SK-N-SH (cell line): ENCODE measurements around the gene CREB3L1. TPM values are rescaled to one million over a fixed set of nuclear protein-coding genes. Genes with fewer than 3 reads are reported as not detected.
A peak's percentile ranks its signal among the peaks of the same experiment; 100 is the strongest.

ENCODE experiments used
- CTCF ChIA-PET: fragments of 300-600, 350-600 bp; formaldehyde crosslinking; extraction: SDS; loops from one replicate; lab custom pipeline; 2021; lab: Yijun Ruan, JAX
- POLR2A ChIA-PET: fragments of 350-600 bp; sonication (Branson Sonifier 250); formaldehyde crosslinking; extraction: SDS; loops from one replicate; lab custom pipeline; 2020; ENCODE audit warnings: antibody characterized with exemption, inconsistent platforms; lab: Yijun Ruan, JAX
- DNase-seq: peaks from one replicate; pipeline ENCODE4 v3.0.0; 2012
- H2AFZ ChIP-seq: fragments of 200-600 bp; sonication (generic); 2 replicates; pipeline ENCODE4 v1.8.1; 2016; ENCODE audit warnings: antibody characterized with exemption, mild to moderate bottlenecking, low read depth
- H3F3A ChIP-seq: fragments of 200-600 bp; sonication (generic); replicated peaks from 2 replicates; pipeline ENCODE3; 2016; ENCODE audit warnings: antibody characterized with exemption, mild to moderate bottlenecking; ENCODE audit not compliant: insufficient read depth
- H3K27ac ChIP-seq, 2 experiments: fragments of 200-500 bp in 1 of 2; fragments of 200-600 bp in 1 of 2; sonication (Bioruptor generic) in 1 of 2; sonication (generic), shearing (Covaris generic) in 1 of 2; 2 replicates each; pipeline versions ENCODE4 v1.5.1 to v1.6.1; 2014 to 2016; ENCODE audit warnings: low read depth in 2 of 2, inconsistent platforms in 1 of 2, low read length in 1 of 2, mild to moderate bottlenecking in 1 of 2, mixed read lengths in 1 of 2
- H3K27me3 ChIP-seq: fragments of 200-600 bp; sonication (generic), shearing (Covaris generic); 2 replicates; pipeline ENCODE4 v1.6.1; 2016; ENCODE audit warnings: mixed run types; ENCODE audit not compliant: insufficient read depth
- H3K36me3 ChIP-seq, 2 experiments: fragments of 200-500 bp in 1 of 2; fragments of 200-600 bp in 1 of 2; sonication (Bioruptor generic) in 1 of 2; sonication (generic) in 1 of 2; replicated peaks in 1 of 2; 2 replicates each; pipeline versions ENCODE3 to v1.5.1; 2014 to 2016; ENCODE audit warnings: low read length in 1 of 2, mild to moderate bottlenecking in 1 of 2; ENCODE audit not compliant: insufficient read depth in 2 of 2, control insufficient read depth in 1 of 2
- H3K4me1 ChIP-seq, 2 experiments: fragments of 200-500 bp in 1 of 2; fragments of 200-600 bp in 1 of 2; sonication (Bioruptor generic) in 1 of 2; sonication (generic), shearing (Covaris generic) in 1 of 2; 2 replicates each; pipeline versions ENCODE4 v1.5.1 to v1.6.1; 2014 to 2016; ENCODE audit warnings: low read depth in 1 of 2, low read length in 1 of 2, mixed run types in 1 of 2; ENCODE audit not compliant: insufficient read depth in 2 of 2, control insufficient read depth in 1 of 2
- H3K4me2 ChIP-seq: fragments of 200-600 bp; sonication (generic), shearing (Covaris generic); 2 replicates; pipeline ENCODE4 v1.6.1; 2017; ENCODE audit warnings: mixed run types
- H3K4me3 ChIP-seq, 2 experiments: fragments of 200-500 bp in 1 of 2; fragments of 200-600 bp in 1 of 2; sonication (Bioruptor generic) in 1 of 2; sonication (generic), shearing (Covaris generic) in 1 of 2; 2 replicates each; pipeline versions ENCODE4 v1.5.1 to v1.8.1; 2014 to 2016; ENCODE audit warnings: low read depth in 2 of 2, inconsistent platforms in 1 of 2, low read length in 1 of 2, mild to moderate bottlenecking in 1 of 2, mixed read lengths in 1 of 2, moderate library complexity in 1 of 2
- H3K79me2 ChIP-seq: fragments of 200-600 bp; sonication (generic); 2 replicates; pipeline ENCODE4 v1.8.1; 2017; ENCODE audit warnings: mild to moderate bottlenecking; ENCODE audit not compliant: insufficient read depth
- H3K9ac ChIP-seq: fragments of 200-600 bp; sonication (generic); 2 replicates; pipeline ENCODE4 v1.6.1; 2017; ENCODE audit warnings: mixed run types
- H3K9me2 ChIP-seq: fragments of 200-600 bp; sonication (generic); 2 replicates; pipeline ENCODE4 v1.6.1; 2017; ENCODE audit warnings: mixed run types
- H3K9me3 ChIP-seq: fragments of 200-600 bp; sonication (generic); 2 replicates; pipeline ENCODE4 v1.6.1; 2017; ENCODE audit warnings: mixed run types, mild to moderate bottlenecking, moderate library complexity
- H4K20me1 ChIP-seq: fragments of 200-600 bp; sonication (generic); 2 replicates; pipeline ENCODE4 v1.6.1; 2017; ENCODE audit warnings: mild to moderate bottlenecking, mixed run types; ENCODE audit not compliant: insufficient read depth
- CTCF ChIP-seq: fragments of 200-600 bp; sonication (generic); IDR thresholded peaks from 2 replicates; pipeline ENCODE4 v1.6.1; 2017; ENCODE audit warnings: antibody characterized with exemption, mild to moderate bottlenecking, moderate library complexity
- GABPA ChIP-seq: IDR thresholded peaks from 2 replicates; pipeline ENCODE4 v1.4.0; 2012; ENCODE audit warnings: low read depth, mild to moderate bottlenecking
- NFIC ChIP-seq: IDR thresholded peaks from 2 replicates; pipeline ENCODE4 v1.4.0; 2012; ENCODE audit warnings: borderline replicate concordance
- RFX5 ChIP-seq: IDR thresholded peaks from 2 replicates; pipeline ENCODE4 v1.6.1; 2012; ENCODE audit warnings: mild to moderate bottlenecking, improper control_type of control experiment, low read length
- SIN3A ChIP-seq: IDR thresholded peaks from 2 replicates; pipeline ENCODE4 v1.6.1; 2012; ENCODE audit warnings: low read depth, mild to moderate bottlenecking, low read length, moderate library complexity, borderline replicate concordance
- TCF12 ChIP-seq: IDR thresholded peaks from 2 replicates; pipeline ENCODE4 v1.4.0; 2012
- YY1 ChIP-seq: IDR thresholded peaks from 2 replicates; pipeline ENCODE4 v1.4.0; 2012; ENCODE audit warnings: low read depth, mild to moderate bottlenecking
- WGBS: methylation state at CpG from one replicate; pipeline ENCODE4 v1.1.6; 2017; ENCODE audit warnings: low lambda C conversion rate; 5-methylcytosine and 5-hydroxymethylcytosine counted together
- polyA plus RNA-seq, 3 experiments: library from polyadenylated mRNA; depleted of rRNA; stranded (reverse); fragments of >200 nt; gene quantifications; 2 replicates each; pipeline ENCODE4 v1.2.3, GENCODE V29; 2012
- TF ChIP-seq, protein P1 (sequence below): IDR thresholded peaks from 2 replicates; pipeline ENCODE4 v1.4.0; 2012; ENCODE audit warnings: low read depth, borderline replicate concordance
- TF ChIP-seq, protein P2 (sequence below): IDR thresholded peaks from 2 replicates; pipeline ENCODE4; 2012

The CREB3L1 gene
- polyA plus RNA-seq, 1 of the 3 experiments (the other 2 are of a cell fraction) = 14.0 TPM

DNA sequence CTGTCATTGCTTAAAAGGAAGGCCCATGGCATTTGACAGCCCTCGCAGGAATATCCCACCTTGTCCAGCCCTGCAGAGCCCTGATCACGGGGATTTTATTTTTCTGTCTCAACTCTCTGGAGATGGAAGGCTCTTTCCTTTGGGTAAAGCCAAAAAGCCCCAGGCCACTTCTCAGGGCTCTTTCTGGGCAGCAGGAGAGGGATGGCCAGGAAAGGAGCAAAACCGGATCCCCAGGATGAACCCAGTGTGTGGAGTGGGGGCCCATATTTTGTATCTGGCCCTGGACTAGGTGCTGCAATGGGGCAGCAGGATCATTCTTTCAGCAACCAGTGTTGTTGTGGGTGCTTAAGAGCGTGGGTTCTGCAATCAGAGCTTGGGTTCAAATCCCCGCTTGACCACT lies 11.0 kb downstream of the CREB3L1 start (continued):
- TF ChIP-seq GABPA = no peak

DNA sequence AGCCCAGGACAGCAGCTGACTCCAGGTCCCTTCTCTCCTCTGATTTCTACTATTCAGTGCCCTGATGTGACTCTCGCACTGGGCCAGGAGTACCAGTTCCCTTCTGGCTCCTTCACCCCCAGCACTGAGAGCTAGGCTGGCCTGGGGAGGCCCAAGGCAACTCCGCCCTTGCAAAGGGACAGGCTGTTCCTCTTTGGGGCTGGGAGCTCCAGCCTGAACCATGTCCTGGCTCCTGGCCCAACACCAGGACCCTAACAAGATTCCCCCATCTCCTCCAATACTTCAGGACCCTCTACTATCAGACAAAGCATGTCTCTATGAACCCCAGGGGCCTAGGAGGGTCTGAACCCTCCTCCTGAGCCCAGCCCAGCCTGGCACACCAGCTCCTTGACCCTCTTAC lies 12.5 kb downstream of the CREB3L1 start:
- H4K20me1 ChIP-seq = peaks cover 17% of the 10 kb centered on the region
- H3K9ac ChIP-seq = peak overlapping the region; percentile 2; the same call in 1 of the 2 replicates
- H3K4me2 ChIP-seq = peak overlapping the region; percentile 72
- 100% methylated on average over 2 of the region's 2 CpGs for WGBS
- CTCF ChIA-PET = interaction anchor here (0.9 to 3.7 kb wide), 12 partner anchors 9 to 819 kb away, joined by 3 to 27 read pairs (median 4); partner anchors contain the start of gene CREB3L1
- peaks cover 86% of the 10 kb centered on the region for H3K79me2 ChIP-seq
- no peak for DNase-seq
- TF ChIP-seq YY1 (no peak), RFX5 (no peak), NFIC (no peak), SIN3A (no peak), CTCF (no peak), TCF12 (no peak)
- TF ChIP-seq, protein P1, sequence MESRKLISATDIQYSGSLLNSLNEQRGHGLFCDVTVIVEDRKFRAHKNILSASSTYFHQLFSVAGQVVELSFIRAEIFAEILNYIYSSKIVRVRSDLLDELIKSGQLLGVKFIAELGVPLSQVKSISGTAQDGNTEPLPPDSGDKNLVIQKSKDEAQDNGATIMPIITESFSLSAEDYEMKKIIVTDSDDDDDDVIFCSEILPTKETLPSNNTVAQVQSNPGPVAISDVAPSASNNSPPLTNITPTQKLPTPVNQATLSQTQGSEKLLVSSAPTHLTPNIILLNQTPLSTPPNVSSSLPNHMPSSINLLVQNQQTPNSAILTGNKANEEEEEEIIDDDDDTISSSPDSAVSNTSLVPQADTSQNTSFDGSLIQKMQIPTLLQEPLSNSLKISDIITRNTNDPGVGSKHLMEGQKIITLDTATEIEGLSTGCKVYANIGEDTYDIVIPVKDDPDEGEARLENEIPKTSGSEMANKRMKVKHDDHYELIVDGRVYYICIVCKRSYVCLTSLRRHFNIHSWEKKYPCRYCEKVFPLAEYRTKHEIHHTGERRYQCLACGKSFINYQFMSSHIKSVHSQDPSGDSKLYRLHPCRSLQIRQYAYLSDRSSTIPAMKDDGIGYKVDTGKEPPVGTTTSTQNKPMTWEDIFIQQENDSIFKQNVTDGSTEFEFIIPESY = no peak
- TF ChIP-seq, protein P2, sequence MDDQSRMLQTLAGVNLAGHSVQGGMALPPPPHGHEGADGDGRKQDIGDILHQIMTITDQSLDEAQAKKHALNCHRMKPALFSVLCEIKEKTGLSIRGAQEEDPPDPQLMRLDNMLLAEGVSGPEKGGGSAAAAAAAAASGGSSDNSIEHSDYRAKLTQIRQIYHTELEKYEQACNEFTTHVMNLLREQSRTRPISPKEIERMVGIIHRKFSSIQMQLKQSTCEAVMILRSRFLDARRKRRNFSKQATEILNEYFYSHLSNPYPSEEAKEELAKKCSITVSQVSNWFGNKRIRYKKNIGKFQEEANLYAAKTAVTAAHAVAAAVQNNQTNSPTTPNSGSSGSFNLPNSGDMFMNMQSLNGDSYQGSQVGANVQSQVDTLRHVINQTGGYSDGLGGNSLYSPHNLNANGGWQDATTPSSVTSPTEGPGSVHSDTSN = no peak
- H3K36me3 ChIP-seq = peaks cover 0 to 10% of the 10 kb centered on the region in 2 experiments
- H3K4me3 ChIP-seq = no peak overlapping the region
- H3K27me3 ChIP-seq = no peaks in the 10 kb centered on the region
- peak overlapping the region; percentile 0 to 95; a peak in 3 of 4 replicates for H3K27ac ChIP-seq
- peaks cover 14 to 56% of the 10 kb centered on the region in 2 experiments for H3K4me1 ChIP-seq
- no peaks in the 10 kb centered on the region for H3K9me2 ChIP-seq
- no peaks in the 10 kb centered on the region for H3K9me3 ChIP-seq
- no peak overlapping the region for H2AFZ ChIP-seq
- peaks cover 52% of the 10 kb centered on the region for H3F3A ChIP-seq
- POLR2A ChIA-PET = no interaction called here
